DND-41 (cell line): ENCODE measurements around the gene APC.
A peak's percentile ranks its signal among the peaks of the same experiment; 100 is the strongest.

ENCODE experiments used
- ATAC-seq: fragments of 200-7000 bp; cut with Tn5 transposase; 3 replicates; pipeline ENCODE4 v1.9.1; 2021; ENCODE audit warnings: low read depth; ENCODE audit not compliant: insufficient read depth
- DNase-seq: peaks from one replicate; pipeline ENCODE4 v3.0.0-alpha.2; 2020
- H2AFZ ChIP-seq: 2 replicates; pipeline ENCODE4 v1.6.0; 2012; ENCODE audit warnings: low read depth, low read length
- H3K27ac ChIP-seq: 2 replicates; pipeline ENCODE4 v1.5.1; 2012; ENCODE audit warnings: low read length, inconsistent platforms
- H3K27me3 ChIP-seq: fragments of 200-600 bp; sonication (generic); 2 replicates; pipeline ENCODE4 v1.6.0; 2012; ENCODE audit warnings: low read length, mild to moderate bottlenecking, inconsistent platforms; ENCODE audit not compliant: insufficient read depth, poor library complexity
- H3K36me3 ChIP-seq: 2 replicates; pipeline ENCODE4 v1.5.1; 2012; ENCODE audit warnings: low read length, inconsistent platforms; ENCODE audit not compliant: insufficient read depth
- H3K4me1 ChIP-seq: 2 replicates; pipeline ENCODE4 v1.5.1; 2012; ENCODE audit warnings: mild to moderate bottlenecking, low read length; ENCODE audit not compliant: insufficient read depth
- H3K4me2 ChIP-seq: 2 replicates; pipeline ENCODE4 v1.6.0; 2012; ENCODE audit warnings: mild to moderate bottlenecking, moderate library complexity, low read length, inconsistent platforms; ENCODE audit not compliant: insufficient read depth
- H3K4me3 ChIP-seq, 2 experiments: fragments of 200-600 bp in 1 of 2; shearing (Covaris generic) in 1 of 2; 2 replicates each; pipeline ENCODE4 v1.5.1; 2012 to 2016; ENCODE audit warnings: inconsistent platforms in 2 of 2, low read length in 2 of 2, mild to moderate bottlenecking in 2 of 2, low read depth in 1 of 2, moderate library complexity in 1 of 2
- H3K79me2 ChIP-seq: 2 replicates; pipeline ENCODE4 v1.6.0; 2012; ENCODE audit warnings: low read length, inconsistent platforms; ENCODE audit not compliant: insufficient read depth
- H3K9ac ChIP-seq: 2 replicates; pipeline ENCODE4 v1.6.0; 2012; ENCODE audit warnings: low read depth, mild to moderate bottlenecking, inconsistent platforms, low read length, moderate library complexity
- H3K9me3 ChIP-seq: 2 replicates; pipeline ENCODE4 v1.5.1; 2012; ENCODE audit warnings: low read length, moderate library complexity, mild to moderate bottlenecking, inconsistent platforms; ENCODE audit not compliant: insufficient read depth, severe bottlenecking
- H4K20me1 ChIP-seq: 2 replicates; pipeline ENCODE4 v1.6.0; 2012; ENCODE audit warnings: low read length; ENCODE audit not compliant: insufficient read depth
- EZH2 ChIP-seq: IDR thresholded peaks from 3 replicates; pipeline ENCODE4 v1.6.1; 2012; ENCODE audit warnings: borderline replicate concordance, low read depth, mild to moderate bottlenecking, moderate library complexity, low read length, inconsistent platforms; ENCODE audit not compliant: severe bottlenecking
- TF ChIP-seq, protein P1 (sequence below): IDR thresholded peaks from 2 replicates; pipeline ENCODE4 v1.5.1; 2012; ENCODE audit warnings: borderline replicate concordance, low read length, moderate library complexity, mild to moderate bottlenecking; ENCODE audit not compliant: poor library complexity, severe bottlenecking; ENCODE audit errors: extremely low read depth

Gene APC

DNA sequence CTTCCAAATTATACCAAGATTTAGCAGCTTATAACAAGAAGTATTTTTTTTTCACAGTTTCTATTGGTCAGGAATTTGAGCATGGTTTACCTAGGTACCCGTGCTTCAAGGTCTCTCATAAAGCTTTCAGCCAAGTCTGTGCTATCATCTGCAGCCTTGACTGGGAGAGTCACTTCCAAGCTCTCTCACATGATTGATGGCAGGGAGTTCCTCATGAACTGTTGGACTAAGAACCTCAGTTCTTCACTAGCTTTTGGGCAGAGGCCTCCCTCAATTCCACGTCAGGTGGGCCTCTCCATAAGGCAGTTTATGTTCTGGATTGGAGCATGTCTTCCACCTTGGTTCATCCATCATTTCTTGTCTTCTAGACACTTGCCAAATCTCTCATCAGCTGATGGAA lies 39.9 kb upstream of the APC start:
- Histone ChIP-seq H2AFZ (no peak overlapping the region), H3K79me2 (no peaks in the 10 kb centered on the region), H3K4me1 (peaks cover 11% of the 10 kb centered on the region), H4K20me1 (no peaks in the 10 kb centered on the region), H3K27ac (no peak overlapping the region), H3K27me3 (peaks cover 6% of the 10 kb centered on the region), H3K9ac (no peak overlapping the region), H3K4me2 (no peak overlapping the region), H3K9me3 (no peaks in the 10 kb centered on the region), H3K36me3 (no peaks in the 10 kb centered on the region), H3K4me3 (no peak overlapping the region)
- ATAC-seq = no peak
- DNase-seq = no peak
- no peak for TF ChIP-seq EZH2
- TF ChIP-seq, protein P1, sequence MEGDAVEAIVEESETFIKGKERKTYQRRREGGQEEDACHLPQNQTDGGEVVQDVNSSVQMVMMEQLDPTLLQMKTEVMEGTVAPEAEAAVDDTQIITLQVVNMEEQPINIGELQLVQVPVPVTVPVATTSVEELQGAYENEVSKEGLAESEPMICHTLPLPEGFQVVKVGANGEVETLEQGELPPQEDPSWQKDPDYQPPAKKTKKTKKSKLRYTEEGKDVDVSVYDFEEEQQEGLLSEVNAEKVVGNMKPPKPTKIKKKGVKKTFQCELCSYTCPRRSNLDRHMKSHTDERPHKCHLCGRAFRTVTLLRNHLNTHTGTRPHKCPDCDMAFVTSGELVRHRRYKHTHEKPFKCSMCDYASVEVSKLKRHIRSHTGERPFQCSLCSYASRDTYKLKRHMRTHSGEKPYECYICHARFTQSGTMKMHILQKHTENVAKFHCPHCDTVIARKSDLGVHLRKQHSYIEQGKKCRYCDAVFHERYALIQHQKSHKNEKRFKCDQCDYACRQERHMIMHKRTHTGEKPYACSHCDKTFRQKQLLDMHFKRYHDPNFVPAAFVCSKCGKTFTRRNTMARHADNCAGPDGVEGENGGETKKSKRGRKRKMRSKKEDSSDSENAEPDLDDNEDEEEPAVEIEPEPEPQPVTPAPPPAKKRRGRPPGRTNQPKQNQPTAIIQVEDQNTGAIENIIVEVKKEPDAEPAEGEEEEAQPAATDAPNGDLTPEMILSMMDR = no peak

DNA sequence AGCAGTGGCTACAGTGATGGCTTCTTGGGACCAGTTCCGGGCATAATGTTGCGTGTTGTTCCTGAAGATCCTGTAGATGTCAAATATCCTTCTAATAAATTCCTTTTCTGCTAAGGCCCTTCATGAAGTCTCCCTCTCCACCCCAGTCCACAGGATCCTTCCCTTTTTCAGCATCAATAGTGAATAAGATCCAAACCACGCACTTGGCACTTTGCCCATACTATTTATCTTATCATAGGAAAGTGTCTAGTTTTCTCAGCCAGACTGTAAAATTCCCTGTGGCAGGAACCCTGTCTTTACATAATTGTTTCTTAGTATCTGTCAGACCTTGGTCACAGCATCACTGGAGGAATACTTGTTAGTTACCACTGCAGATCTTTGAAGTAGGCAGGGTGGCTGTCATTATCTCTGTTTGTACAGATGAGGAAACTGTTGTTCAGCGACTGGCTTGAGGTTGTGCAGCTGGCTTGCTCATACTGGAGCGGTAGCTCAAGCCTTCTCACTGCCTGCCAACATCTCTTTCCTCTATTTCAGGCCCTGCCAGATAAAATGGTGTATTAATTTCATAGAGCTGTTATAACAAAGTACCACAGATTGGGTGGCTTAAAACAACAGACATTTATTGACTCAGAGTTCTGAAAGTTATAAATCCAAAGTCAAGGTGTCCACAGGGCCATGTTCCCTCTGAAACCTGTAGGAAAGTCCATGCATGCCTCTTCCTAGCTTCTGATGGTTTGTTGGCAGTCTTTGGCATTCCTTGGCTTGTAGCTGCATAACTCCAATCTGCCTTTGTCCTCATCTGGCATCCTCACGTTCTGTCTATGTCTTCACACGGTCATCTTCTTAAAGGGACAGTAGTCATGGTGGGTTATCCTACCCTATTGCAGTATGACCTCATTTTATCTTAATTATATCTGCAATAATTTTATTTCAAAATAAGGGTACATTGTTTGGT lies 33.5 kb upstream of the APC start:
- no peaks in the 10 kb centered on the region for H4K20me1 ChIP-seq
- peaks cover 17% of the 10 kb centered on the region for H3K79me2 ChIP-seq
- DNase-seq = no peak
- H3K27ac ChIP-seq = no peak overlapping the region
- peaks cover 20% of the 10 kb centered on the region for H3K4me1 ChIP-seq
- ATAC-seq = no peak
- no peak overlapping the region for H3K4me2 ChIP-seq
- H3K9ac ChIP-seq = no peak overlapping the region
- H3K9me3 ChIP-seq = no peaks in the 10 kb centered on the region
- H3K4me3 ChIP-seq = no peak overlapping the region
- no peaks in the 10 kb centered on the region for H3K27me3 ChIP-seq
- no peaks in the 10 kb centered on the region for H3K36me3 ChIP-seq
- TF ChIP-seq, protein P1 = no peak
- no peak for TF ChIP-seq EZH2
- no peak overlapping the region for H2AFZ ChIP-seq

DNA sequence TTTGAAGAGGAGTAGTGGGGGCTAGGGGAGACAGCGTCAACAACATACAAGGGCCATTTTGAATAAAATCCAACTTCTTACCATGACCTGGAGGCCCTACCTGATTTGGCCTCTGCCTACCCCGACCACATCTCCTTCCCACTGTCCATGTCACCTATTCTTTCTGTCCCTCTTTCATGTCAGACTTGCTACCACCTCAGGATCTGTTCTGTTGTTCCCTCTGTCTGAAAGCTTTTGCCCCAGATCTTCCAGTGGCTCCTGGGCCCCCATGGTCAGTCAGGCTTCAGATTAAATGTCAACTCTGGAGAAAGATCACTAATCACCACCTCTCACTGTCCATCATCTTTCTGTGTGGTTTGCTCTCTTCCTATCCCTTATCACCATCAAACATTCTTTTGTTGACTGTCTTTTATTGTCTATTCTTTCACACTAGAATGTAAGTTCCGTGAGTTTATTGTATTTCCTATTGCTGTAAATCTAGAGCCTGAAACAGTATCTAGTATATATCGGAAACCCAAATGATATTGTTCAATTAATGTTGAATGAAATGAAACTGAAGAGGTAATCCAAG lies 31.2 kb upstream of the APC start:
- Histone ChIP-seq H4K20me1 (no peaks in the 10 kb centered on the region), H3K4me3 (peak overlapping the region in 1 of 2 experiments; percentile 95; a peak in 1 of 4 replicates), H3K36me3 (no peaks in the 10 kb centered on the region), H3K79me2 (peaks cover 41% of the 10 kb centered on the region), H3K27ac (peak overlapping the region; percentile 76; the same call in 1 of the 2 replicates), H3K4me2 (peak overlapping the region; percentile 96), H3K4me1 (peaks cover 44% of the 10 kb centered on the region), H3K9me3 (no peaks in the 10 kb centered on the region), H3K27me3 (no peaks in the 10 kb centered on the region), H2AFZ (peak overlapping the region; percentile 89), H3K9ac (peak overlapping the region; percentile 76)
- TF ChIP-seq, protein P1 = no peak
- no peak for TF ChIP-seq EZH2
- ATAC-seq (no peak), DNase-seq (no peak)
